Testis (tissue), 2 donors: ENCODE data around the gene IRF9.

Experiments used
- POLR2A ChIP-seq: fragments of 450-650 bp; IDR thresholded peaks from one replicate; pipeline ENCODE4 v1.6.1; 2017; ENCODE audit warnings: antibody characterized with exemption, mild to moderate bottlenecking, moderate library complexity
- TF ChIP-seq, protein P1 (sequence below), 3 experiments: fragments of 450-650 bp in 2 of 3; fragments of 200-600 bp in 1 of 3; sonication (generic) in 1 of 3; IDR thresholded peaks; one replicate each; pipeline ENCODE4 v1.5.1; 2016 to 2019; ENCODE audit warnings: antibody characterized with exemption in 3 of 3, mild to moderate bottlenecking in 2 of 3, moderate library complexity in 1 of 3

- TF ChIP-seq, protein P1, sequence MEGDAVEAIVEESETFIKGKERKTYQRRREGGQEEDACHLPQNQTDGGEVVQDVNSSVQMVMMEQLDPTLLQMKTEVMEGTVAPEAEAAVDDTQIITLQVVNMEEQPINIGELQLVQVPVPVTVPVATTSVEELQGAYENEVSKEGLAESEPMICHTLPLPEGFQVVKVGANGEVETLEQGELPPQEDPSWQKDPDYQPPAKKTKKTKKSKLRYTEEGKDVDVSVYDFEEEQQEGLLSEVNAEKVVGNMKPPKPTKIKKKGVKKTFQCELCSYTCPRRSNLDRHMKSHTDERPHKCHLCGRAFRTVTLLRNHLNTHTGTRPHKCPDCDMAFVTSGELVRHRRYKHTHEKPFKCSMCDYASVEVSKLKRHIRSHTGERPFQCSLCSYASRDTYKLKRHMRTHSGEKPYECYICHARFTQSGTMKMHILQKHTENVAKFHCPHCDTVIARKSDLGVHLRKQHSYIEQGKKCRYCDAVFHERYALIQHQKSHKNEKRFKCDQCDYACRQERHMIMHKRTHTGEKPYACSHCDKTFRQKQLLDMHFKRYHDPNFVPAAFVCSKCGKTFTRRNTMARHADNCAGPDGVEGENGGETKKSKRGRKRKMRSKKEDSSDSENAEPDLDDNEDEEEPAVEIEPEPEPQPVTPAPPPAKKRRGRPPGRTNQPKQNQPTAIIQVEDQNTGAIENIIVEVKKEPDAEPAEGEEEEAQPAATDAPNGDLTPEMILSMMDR (IDR thresholded peaks at IDR 0.05): no peak
- TF ChIP-seq POLR2A: no peak
These were observed 1.1 kb upstream of the IRF9 start for GRCh38 chr14:24159777-24160498.
